HG03025 (cell line): ENCODE results near the gene RABL6.

ENCODE experiments used
- ATAC-seq: cut with Tn5 transposase; IDR thresholded peaks from one replicate; pipeline ENCODE4 v1.9.1; 2021; ENCODE audit warnings: mild to moderate bottlenecking, moderate library complexity; ENCODE audit not compliant: unreplicated experiment, low FRiP score

The RABL6 gene

DNA sequence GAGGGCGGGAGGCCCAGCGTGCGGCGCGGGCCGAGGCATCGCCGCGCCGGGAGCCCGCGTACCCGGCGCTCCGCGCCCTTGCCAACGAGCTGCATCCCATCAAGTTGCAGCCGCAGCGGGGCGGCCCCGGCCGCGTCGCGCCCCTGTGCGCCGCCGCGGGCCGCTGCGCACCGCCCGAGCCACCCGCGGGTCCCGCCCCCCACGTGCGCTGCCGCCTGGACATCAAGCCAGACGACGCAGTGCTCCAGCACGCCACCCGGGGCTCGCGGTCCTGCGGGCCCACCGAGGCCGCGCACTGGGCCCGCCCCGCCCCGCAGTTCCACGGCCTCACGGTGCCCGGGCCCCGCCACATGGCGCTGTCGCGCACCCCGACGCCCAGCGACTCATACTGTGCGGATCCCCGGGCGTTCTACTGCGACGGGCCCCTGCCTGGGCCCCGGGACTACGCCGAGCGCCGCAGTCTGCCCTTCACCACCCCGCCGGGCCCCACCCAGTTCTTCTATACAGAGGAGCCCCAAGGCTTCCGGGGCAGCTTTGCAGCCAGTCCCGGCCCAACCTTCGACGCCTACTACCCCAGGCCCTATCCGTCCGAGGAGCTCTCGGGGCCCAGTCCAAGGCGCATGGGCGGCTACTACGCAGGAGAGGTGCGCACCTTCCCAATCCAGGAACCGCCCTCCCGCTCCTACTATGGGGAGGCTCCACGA lies 37.2 kb downstream of the RABL6 start:
- no peak for ATAC-seq

DNA sequence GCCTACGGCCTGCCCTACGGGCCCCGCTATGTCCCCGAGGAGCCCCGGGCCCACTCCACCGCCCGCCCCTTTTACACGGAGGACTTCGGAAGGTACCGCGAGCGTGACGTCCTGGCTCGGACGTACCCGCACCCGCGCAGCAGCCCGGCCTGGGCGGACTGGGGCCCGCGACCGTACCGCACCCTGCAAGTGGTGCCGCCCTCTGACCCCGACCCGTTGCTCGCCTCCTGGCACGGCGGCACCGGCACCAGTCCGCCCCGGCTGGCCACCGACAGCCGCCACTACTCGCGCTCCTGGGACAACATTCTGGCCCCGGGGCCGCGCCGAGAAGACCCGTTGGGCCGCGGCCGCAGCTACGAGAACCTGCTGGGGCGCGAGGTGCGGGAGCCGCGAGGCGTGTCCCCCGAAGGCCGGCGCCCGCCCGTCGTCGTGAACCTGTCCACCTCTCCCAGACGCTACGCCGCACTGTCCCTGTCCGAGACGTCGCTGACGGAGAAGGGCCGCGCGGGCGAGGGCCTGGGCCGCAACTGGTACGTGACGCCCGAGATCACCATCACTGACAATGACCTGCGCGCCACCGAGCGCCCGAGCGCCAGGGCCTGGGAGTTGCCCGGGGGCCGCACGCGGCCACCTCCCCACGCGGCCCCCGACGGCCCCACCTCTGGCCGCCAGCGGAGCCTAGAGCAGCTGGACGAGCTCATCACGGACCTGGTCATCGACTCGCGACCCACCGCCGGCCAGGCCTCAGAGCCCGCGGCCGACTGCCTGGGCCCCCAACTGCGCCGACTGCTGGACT lies 37.9 kb downstream of the RABL6 start:
- ATAC-seq = no peak

DNA sequence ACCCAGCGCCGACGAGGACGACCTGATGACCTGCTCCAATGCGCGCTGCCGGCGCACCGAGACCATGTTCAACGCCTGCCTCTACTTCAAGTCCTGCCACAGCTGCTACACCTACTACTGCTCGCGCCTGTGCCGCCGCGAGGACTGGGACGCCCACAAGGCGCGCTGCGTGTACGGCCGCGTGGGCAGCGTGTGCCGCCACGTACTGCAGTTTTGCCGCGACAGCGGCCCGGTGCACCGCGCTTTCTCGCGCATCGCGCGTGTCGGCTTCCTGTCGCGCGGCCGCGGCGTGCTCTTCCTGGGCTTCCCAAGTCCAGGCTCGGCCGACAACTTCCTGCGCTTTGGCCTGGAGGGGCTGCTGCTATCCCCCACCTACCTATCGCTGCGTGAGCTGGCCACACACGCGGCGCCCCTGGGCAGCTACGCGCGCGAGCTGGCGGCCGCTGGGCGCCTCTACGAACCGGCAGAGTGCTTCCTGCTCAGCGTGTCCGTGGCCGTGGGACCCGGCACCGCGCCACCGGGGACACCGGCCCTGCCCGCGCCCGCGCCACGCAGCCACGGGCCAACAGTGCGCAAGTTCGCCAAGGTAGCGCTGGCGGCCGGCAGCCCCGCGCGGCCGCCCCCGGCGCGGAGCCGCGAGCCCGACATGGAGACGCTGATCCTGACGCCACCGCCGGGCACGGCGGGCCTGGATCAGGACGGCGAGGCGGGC lies 38.8 kb downstream of the RABL6 start:
- no peak for ATAC-seq

DNA sequence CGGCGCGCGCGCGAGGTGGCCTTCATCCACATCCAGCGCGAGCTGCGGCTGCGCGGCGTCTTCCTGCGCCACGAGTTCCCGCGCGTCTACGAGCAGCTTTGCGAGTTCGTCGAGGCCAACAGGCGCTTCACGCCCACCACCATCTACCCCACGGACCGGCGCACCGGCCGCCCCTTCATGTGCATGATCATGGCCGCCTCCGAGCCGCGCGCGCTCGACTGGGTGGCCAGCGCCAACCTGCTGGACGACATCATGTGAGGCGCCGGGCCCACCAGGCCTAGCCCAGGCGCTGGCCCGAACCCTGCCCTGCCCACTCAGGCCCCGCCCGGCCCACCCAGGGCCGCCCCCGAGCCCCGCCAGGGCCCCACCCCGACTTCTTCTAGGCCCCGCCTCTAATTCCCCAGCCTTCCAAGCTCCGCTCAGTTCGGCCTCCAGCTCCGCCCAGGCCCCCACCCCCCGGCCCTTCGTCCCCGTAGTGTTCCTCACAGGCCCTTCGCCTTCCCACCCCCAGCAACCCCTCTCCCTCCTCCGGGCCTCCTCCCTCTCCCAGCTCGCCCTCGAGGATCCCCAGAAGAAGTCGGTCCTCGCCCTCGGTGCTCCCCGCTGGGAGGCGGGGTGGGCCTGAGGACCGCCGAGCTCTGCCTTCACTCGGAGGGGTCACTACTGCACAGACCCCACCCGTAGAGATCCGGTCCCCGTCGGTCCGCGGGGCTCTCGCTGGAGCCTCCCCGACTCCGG lies 39.5 kb downstream of the RABL6 start:
- ATAC-seq = no peak

DNA sequence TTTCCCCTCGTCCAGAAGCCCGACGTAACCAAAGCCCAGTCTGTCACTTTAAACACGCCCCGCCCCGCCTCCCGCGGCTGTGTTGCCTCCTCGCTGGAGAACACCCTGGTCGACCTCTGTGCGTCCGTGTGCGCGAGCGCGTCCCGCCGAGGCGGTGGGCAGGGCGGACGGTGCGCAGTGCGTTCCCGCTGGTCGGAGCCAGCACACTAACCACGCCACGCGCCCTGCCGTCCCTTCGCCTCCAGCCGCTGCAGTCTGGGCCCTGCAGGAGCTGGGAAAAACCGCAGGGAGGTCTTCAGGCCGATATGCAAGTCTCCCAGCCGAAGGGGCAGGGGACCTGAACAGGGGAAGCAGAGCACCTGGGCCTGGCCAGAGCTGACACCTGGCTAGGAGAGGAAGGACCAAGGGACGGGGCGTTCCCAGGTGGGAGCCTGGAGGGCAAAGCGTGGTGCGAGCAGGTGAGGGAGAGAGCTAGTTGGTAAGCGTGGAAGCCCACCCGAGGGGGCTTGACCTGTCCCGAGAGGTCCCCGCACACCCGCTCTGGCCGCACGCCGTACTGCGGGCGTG lies 40.2 kb downstream of the RABL6 start:
- ATAC-seq = no peak

DNA sequence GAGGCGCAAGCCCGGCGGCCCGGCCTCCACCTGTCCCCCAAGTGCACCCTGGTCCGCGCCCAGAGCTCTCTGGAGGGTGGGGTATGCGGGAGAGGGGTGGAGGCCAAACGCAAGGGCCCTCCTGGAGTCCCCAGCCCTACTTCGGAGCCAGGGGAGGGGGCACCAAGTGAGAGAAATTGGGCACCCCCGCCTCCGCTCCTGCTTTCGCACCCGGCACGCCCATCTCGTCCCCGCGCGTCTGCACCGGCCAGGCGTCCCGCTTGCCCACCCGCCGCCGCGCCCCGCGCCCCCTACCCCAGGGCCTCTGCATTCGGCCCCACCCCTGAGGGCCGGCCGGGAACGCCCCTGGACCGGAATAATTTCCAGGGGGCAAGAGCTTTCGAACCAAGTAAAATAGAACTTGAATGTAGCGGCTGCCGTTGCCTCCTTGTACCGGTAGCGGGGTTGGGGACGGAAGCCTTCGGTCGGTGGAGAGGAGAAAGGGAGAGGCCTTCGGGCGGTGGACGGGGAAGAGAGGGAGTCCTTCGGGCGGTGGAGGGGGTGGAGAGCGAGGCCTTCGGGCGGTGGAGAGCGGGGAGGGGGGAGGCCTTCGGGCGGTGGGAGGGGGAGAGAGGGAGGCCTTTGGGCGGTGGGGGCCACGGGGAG lies 40.8 kb downstream of the RABL6 start:
- no peak for ATAC-seq

DNA sequence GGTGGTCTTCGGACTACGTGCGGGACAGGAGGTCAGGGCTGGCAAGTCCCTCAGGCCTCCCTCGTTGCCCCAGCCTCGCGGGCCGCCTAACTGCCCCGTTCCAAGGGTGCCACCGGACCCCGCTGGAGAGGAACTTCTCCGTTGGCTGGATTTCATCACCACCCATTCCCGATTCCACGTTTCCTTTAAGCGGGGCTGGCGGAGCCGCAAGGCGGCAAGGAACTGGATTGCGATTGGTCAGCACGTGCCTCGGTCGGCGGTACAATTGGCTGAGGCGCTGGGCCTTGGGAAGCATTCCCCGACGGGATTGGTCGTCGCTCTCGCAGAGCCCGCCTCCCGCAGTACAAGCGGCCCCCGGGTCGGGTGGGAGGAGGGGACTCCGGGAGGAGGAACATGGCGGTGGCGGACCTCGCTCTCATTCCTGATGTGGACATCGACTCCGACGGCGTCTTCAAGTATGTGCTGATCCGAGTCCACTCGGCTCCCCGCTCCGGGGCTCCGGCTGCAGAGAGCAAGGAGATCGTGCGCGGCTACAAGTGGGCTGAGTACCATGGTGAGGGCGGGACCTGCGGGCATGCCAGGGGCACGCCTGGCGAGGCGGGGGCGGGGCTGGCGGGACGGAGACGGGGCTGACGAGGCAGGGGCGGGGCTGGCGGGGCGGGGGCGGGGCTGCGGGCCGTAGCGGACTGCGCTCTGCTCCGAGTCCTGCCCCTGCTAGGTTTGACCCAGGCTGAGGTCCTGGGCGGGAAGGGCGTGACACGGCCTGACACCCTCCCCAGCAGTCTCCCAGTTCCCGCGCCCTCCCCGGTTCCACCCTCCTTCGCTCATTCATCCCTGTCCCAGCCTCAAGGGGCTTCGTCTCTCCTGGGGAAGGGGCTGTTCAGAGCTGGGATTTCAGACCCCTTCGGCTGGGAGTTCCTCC lies 41.6 kb downstream of the RABL6 start, which contains the start of gene PHPT1:
Gene PHPT1, plus strand, starts transcription at position 372 of the 922 bp plus-strand sequence. Its CDS starts 22 bp downstream, at position 394.
- peak; percentile 61 for ATAC-seq

DNA sequence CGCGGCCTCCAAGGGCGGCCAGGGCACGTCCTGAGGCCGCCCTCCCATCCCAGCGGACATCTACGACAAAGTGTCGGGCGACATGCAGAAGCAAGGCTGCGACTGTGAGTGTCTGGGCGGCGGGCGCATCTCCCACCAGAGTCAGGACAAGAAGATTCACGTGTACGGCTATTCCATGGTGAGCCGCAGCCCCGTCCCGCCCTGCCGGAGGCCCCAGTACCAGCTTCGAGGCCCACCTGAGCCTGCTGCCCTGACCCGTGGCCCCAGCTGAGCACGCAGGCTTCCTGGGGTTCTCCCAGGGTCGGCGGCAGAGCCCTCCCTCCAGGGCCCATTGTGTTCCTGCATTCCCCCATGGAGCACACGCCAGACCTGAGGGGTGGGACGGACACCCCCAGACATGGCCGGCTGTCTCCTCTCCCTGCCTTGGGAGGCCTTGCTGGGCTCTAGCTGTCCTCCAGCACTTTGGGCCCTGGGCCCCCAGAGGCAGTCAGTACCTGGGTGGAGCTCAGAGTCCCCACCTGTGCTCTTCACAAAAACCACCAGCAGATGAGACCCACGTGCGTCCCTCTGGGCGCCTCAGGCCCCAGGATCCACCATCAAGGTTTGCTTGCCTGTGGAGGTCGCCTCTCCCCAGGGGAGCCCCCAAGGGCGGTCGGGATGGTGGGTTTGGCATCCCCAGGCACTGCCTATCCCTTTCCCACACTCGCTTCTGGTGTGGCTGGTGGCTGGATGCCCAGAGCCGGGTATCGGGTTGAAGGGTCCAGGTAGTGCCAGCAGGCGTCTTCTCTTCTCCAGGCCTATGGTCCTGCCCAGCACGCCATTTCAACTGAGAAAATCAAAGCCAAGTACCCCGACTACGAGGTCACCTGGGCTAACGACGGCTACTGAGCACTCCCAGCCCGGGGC lies 42.5 kb downstream of the RABL6 start:
- ATAC-seq = no peak

DNA sequence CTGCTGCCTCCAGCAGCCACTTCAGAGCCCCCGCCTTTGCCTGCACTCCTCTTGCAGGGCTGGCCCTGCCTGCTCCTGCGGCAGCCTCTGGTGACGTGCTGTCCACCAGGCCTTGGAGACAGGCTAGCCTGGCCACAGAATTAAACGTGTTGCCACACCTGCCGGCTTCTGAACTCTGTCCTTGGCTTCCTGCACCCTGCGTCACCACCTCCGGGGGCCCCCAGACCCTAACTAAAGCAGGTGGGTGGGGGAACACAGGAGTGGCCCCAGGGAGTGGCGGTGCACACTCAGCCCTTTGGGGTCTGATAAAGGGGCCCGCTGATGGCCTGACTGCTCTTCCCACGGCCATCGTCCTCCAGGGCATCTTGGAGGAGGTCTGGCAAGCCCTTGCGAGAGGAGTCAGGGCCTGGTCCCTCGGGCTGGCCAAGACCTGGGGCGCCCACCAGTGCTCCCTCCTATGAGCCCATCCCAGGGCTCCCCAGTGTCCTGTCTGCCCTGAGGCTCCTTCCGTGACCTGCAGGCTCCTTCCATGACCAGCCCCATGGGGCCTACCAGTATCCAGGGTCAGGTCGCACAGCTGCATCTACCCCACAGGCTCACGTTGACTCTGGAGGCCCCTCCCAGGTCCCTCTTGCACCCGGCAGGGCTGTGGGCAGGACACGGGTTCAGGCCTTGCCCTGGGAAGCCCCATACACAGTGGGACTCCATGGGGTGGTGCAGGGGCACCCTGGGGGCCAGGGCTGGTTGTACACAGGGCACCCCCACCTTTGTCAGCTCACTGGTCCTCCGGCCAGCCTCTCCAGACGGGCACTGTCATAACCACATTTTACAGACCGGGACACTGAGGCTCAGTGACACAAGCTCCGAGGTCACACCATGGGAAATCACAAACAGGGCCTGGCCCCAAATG lies 43.4 kb downstream of the RABL6 start:
- ATAC-seq = no peak

DNA sequence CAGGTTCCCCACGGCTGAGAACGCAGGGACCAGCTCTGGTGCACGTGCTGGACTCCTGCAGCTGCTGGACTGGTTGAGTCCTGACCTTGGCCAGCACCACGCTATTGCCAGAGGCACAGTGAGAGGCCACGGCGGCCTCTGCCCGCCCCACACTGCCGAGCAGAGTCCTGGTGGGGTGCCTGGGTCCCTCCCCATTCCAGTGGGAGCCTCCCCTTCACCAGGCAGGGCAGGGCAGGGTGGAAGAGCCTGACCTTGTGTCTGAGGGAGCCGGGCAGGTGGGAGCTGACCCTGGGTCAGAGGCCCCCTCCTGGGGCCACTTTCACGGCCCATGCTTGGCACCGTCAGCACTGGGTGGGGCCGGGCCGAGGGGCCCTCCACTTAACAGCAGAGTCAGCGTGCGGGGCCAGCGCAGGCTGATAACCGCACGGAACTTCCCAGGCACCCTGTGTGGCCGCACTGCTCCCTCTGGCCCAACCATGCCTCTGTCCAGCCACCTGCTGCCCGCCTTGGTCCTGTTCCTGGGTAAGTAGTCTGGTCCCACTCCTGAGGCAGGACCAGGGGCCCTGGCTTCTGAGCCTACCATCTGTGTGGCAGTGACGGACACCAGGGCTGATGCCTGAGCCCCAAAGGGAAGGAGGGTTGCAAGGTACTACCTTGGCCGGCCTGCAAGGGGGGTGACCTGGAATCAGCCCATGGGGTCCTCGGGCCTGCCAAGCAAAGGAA lies 44.4 kb downstream of the RABL6 start, which contains the start of gene MAMDC4:
Gene MAMDC4, plus strand, starts transcription at position 406 of the 723 bp plus-strand sequence. Its CDS starts 71 bp downstream, at position 477.
- ATAC-seq = no peak

DNA sequence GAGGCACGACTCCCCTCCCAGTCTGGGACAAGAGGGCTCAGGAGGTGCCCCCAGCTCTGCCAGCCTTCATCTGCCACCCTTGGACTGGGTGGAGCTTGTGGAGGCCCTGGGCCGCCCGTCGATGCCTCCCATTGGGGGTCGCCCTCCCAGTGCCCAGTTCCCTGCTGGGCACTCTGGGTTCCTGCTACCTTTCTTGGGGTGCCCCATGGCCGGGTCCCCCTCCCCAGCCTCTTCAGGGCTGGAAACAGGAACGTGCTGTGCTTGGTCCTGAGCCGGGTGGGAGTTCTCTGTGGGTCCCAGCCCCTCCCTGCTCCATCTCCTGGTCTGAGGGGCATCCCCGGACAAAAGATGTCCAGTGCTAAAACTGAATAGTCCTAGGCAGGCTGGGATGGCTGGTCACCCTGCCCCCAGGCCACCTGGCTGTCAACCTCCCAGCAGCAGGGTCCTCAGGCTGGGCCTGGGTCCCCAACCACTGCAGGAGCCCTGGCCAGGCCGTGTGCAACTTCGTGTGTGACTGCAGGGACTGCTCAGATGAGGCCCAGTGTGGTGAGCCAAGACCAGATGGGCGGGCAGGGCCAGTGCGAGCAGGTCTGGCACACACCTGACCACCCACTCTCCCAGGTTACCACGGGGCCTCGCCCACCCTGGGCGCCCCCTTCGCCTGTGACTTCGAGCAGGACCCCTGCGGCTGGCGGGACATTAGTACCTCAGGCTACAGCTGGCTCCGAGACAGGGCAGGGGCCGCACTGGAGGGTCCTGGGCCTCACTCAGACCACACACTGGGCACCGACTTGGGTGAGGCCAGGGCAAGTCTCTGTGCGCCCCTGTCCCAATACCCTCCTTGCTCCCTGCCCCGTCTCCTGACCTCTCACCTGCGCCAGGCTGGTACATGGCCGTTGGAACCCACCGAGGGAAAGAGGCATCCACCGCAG lies 45.2 kb downstream of the RABL6 start:
- ATAC-seq = no peak

DNA sequence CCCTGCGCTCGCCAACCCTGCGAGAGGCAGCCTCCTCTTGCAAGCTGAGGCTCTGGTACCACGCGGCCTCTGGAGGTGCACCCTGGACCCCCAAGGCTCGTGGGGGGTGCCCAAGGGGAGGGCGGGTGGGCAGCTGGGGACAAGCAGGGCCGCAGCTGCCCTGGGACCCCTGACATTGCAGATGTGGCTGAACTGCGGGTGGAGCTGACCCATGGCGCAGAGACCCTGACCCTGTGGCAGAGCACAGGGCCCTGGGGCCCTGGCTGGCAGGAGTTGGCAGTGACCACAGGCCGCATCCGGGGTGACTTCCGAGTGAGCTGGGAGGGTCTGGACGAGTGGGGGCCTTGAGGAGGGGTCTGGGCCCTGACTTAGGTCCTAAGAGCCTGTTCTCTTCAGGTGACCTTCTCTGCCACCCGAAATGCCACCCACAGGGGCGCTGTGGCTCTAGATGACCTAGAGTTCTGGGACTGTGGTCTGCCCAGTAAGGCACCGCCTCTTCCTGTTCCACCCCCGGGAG lies 45.9 kb downstream of the RABL6 start:
- ATAC-seq = no peak

DNA sequence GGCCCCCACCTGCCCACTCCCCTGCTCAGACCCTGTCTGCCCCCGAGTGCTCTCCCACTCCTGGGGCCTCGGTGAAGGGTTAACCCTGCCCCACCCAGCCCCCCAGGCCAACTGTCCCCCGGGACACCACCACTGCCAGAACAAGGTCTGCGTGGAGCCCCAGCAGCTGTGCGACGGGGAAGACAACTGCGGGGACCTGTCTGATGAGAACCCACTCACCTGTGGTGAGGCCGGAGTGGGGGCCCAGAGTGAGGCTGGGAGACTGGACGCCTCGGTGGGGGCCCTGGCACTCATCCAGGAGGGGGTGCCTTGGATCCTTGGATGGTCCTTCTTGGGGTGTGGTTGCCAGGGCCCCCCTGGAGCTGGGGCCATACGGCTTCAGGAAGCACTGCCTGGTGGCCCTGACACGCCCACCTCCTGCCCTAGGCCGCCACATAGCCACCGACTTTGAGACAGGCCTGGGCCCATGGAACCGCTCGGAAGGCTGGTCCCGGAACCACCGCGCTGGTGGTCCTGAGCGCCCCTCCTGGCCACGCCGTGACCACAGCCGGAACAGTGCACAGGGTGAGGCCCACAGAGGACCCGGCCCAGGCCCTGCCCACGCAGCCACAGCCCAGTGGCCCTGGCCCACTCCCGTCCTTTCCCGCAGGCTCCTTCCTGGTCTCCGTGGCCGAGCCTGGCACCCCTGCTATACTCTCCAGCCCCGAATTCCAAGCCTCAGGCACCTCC lies 46.5 kb downstream of the RABL6 start:
- ATAC-seq = no peak

DNA sequence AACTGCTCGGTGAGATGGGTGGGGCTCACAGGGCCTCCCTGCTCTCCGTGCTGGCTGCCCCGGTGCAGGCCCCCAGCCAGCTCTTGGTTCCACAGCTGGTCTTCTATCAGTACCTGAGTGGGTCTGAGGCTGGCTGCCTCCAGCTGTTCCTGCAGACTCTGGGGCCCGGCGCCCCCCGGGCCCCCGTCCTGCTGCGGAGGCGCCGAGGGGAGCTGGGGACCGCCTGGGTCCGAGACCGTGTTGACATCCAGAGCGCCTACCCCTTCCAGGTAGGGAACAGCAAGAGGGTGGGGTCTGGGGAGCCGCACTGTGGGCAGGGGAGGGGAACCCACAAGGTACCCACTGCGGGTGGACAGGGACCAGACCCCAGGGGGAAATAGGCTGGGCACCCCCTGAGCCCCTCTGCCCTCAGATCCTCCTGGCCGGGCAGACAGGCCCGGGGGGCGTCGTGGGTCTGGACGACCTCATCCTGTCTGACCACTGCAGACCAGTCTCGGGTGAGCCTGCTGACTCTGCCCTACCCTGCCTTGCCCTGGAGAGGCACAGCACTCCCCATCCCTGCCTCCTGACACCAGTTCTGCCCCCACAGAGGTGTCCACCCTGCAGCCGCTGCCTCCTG lies 47.2 kb downstream of the RABL6 start:
- no peak for ATAC-seq
